Measurements from ENCODE around the gene GRID1.

- TF ChIP-seq GATA2 (IDR thresholded peaks at IDR 0.05; ENCODE audit: low read depth, low read length) = no peak
- no peak for TF ChIP-seq GATA3 (IDR thresholded peaks at IDR 0.05; ENCODE audit: low read depth, low read length)
Measured at GRCh38 chr10:86335257-86335656, 31.3 kb downstream of the GRID1 start.

Data from SH-SY5Y (cell line).